Measurements from ENCODE around the gene NLGN3. TPM values are rescaled to one million over a fixed set of nuclear protein-coding genes. Genes with fewer than 3 reads are reported as not detected.

The NLGN3 gene
- total RNA-seq, 3 donors from 2014 or later = under 0.01 to 1.0 (median 0.32) TPM

GRCh38 chrX:71162981-71163380 is 18.3 kb downstream of the NLGN3 start:
- Histone ChIP-seq H3K9me3 (no peaks in the 10 kb centered on the region), H3K4me1 (no peaks in the 10 kb centered on the region), H3K36me3 (no peaks in the 10 kb centered on the region), H3K27me3 (peaks cover 0 to 56% of the 10 kb centered on the region in 2 donors), H3K4me3 (no peak overlapping the region), H3K27ac (no peak overlapping the region)
- intact Hi-C loops (cut with DNase I; ENCODE audit: low total_unique reads) = no loop called here
- no peak for TF ChIP-seq POLR2A (IDR thresholded peaks at IDR 0.05)
- TF ChIP-seq CTCF (IDR thresholded peaks at IDR 0.05) = no peak
- no peak for TF ChIP-seq POLR2AphosphoS5 (IDR thresholded peaks at IDR 0.05)
- DNase-seq (ENCODE audit: low spot score in 2 of 2) = no peak

GRCh38 chrX:71164071-71164470 is 19.4 kb downstream of the NLGN3 start:
- no peak overlapping the region for H3K27ac ChIP-seq
- TF ChIP-seq CTCF (IDR thresholded peaks at IDR 0.05) (no peak), POLR2A (IDR thresholded peaks at IDR 0.05) (no peak), POLR2AphosphoS5 (IDR thresholded peaks at IDR 0.05) (no peak)
- H3K27me3 ChIP-seq = peaks cover 0 to 56% of the 10 kb centered on the region in 2 donors
- intact Hi-C loops (cut with DNase I; ENCODE audit: low total_unique reads) = loop anchor here (2.0 kb wide), 1 partner anchor 51 kb away; no protein-coding TSS in a partner anchor
- no peak overlapping the region for H3K4me3 ChIP-seq
- H3K4me1 ChIP-seq = no peaks in the 10 kb centered on the region
- H3K9me3 ChIP-seq = no peaks in the 10 kb centered on the region
- no peaks in the 10 kb centered on the region for H3K36me3 ChIP-seq
- DNase-seq (ENCODE audit: low spot score in 2 of 2) = no peak

GRCh38 chrX:71166461-71166860 is 21.8 kb downstream of the NLGN3 start:
- Histone ChIP-seq H3K4me3 (no peak overlapping the region), H3K4me1 (no peaks in the 10 kb centered on the region), H3K27me3 (peaks cover 0 to 60% of the 10 kb centered on the region in 2 donors), H3K27ac (no peak overlapping the region), H3K36me3 (no peaks in the 10 kb centered on the region), H3K9me3 (no peaks in the 10 kb centered on the region)
- DNase-seq (ENCODE audit: low spot score in 2 of 2) = no peak
- intact Hi-C loops (cut with DNase I; ENCODE audit: low total_unique reads) = no loop called here
- TF ChIP-seq POLR2AphosphoS5 (IDR thresholded peaks at IDR 0.05) (no peak), CTCF (IDR thresholded peaks at IDR 0.05) (no peak), POLR2A (IDR thresholded peaks at IDR 0.05) (no peak)

- Histone ChIP-seq H3K27ac (no peak overlapping the region), H3K9me3 (no peaks in the 10 kb centered on the region), H3K27me3 (peaks cover 0 to 55% of the 10 kb centered on the region in 2 donors), H3K4me3 (no peak overlapping the region), H3K4me1 (no peaks in the 10 kb centered on the region), H3K36me3 (no peaks in the 10 kb centered on the region)
- intact Hi-C loops (cut with DNase I; ENCODE audit: low total_unique reads) = no loop called here
- no peak for DNase-seq (ENCODE audit: low spot score in 2 of 2)
- no peak for TF ChIP-seq POLR2A (IDR thresholded peaks at IDR 0.05)
- TF ChIP-seq POLR2AphosphoS5 (IDR thresholded peaks at IDR 0.05) = no peak
- no peak for TF ChIP-seq CTCF (IDR thresholded peaks at IDR 0.05)
These were observed 22.6 kb downstream of the NLGN3 start for GRCh38 chrX:71167031-71167781.

- peaks cover 0 to 47% of the 10 kb centered on the region in 2 donors for H3K27me3 ChIP-seq
- H3K4me1 ChIP-seq = no peaks in the 10 kb centered on the region
- no peak for TF ChIP-seq CTCF (IDR thresholded peaks at IDR 0.05)
- no peak for TF ChIP-seq POLR2A (IDR thresholded peaks at IDR 0.05)
- no peak for TF ChIP-seq POLR2AphosphoS5 (IDR thresholded peaks at IDR 0.05)
- no peaks in the 10 kb centered on the region for H3K9me3 ChIP-seq
- intact Hi-C loops (cut with DNase I; ENCODE audit: low total_unique reads) = no loop called here
- H3K27ac ChIP-seq = no peak overlapping the region
- no peaks in the 10 kb centered on the region for H3K36me3 ChIP-seq
- no peak overlapping the region for H3K4me3 ChIP-seq
- DNase-seq (ENCODE audit: low spot score in 2 of 2) = no peak
These were observed 23.5 kb downstream of the NLGN3 start for GRCh38 chrX:71168134-71168533.
